Loucy (cell line): ENCODE measurements around the gene GIGYF1.

Experiments
- H2AFZ ChIP-seq: fragments of 200-600 bp; sonication (generic); 2 replicates; pipeline ENCODE4 v1.6.0; 2016; ENCODE audit warnings: antibody characterized with exemption, mild to moderate bottlenecking, low read length, moderate library complexity
- H3F3A ChIP-seq: fragments of 200-600 bp; 2 replicates; pipeline ENCODE4 v1.6.0; 2016; ENCODE audit warnings: antibody characterized with exemption, low read depth, mild to moderate bottlenecking
- H3K27me3 ChIP-seq: fragments of 200-600 bp; sonication (generic); 2 replicates; pipeline ENCODE4 v1.6.1; 2014; ENCODE audit warnings: low read length, mild to moderate bottlenecking; ENCODE audit not compliant: insufficient read depth, poor library complexity, severe bottlenecking
- H3K36me3 ChIP-seq: fragments of 200-600 bp; sonication (generic); 2 replicates; pipeline ENCODE4 v1.6.1; 2016; ENCODE audit warnings: low read length; ENCODE audit not compliant: insufficient read depth
- H3K4me1 ChIP-seq: fragments of 200-600 bp; sonication (generic); 2 replicates; pipeline ENCODE4 v1.5.1; 2014; ENCODE audit warnings: low read length, mild to moderate bottlenecking; ENCODE audit not compliant: insufficient read depth, poor library complexity, severe bottlenecking
- H3K4me2 ChIP-seq: fragments of 200-600 bp; sonication (generic); 2 replicates; pipeline ENCODE4 v1.6.0; 2014; ENCODE audit warnings: antibody characterized with exemption, low read length, low read depth, mild to moderate bottlenecking; ENCODE audit not compliant: poor library complexity, severe bottlenecking
- H3K4me3 ChIP-seq: fragments of 200-600 bp; sonication (generic); 2 replicates; pipeline ENCODE4 v1.5.1; 2014; ENCODE audit warnings: low read length, mild to moderate bottlenecking, mixed read lengths; ENCODE audit not compliant: poor library complexity, severe bottlenecking
- H3K79me2 ChIP-seq: fragments of 200-600 bp; sonication (generic); 2 replicates; pipeline ENCODE4 v1.6.1; 2014; ENCODE audit warnings: low read length; ENCODE audit not compliant: insufficient read depth
- H3K9ac ChIP-seq: fragments of 200-600 bp; sonication (generic); 2 replicates; pipeline ENCODE4 v1.6.0; 2014; ENCODE audit warnings: mild to moderate bottlenecking, low read depth, low read length, moderate library complexity; ENCODE audit not compliant: poor library complexity, severe bottlenecking
- H3K9me2 ChIP-seq: fragments of 200-600 bp; sonication (generic); replicated peaks from 2 replicates; pipeline ENCODE4 v1.6.1; 2016; ENCODE audit warnings: low read depth, low read length, mixed read lengths
- H3K9me3 ChIP-seq: fragments of 200-600 bp; sonication (generic); 2 replicates; pipeline ENCODE4 v1.6.1; 2014; ENCODE audit warnings: mild to moderate bottlenecking, antibody characterized with exemption, low read length, low read depth; ENCODE audit not compliant: insufficient read depth
- H4K20me1 ChIP-seq: fragments of 200-600 bp; sonication (generic); 2 replicates; pipeline ENCODE4 v1.6.0; 2014; ENCODE audit warnings: antibody characterized with exemption, low read length, mild to moderate bottlenecking; ENCODE audit not compliant: insufficient read depth, poor library complexity, severe bottlenecking
- CTCF ChIP-seq: fragments of 200-600 bp; sonication (generic); conservative IDR thresholded peaks from 2 replicates; pipeline ENCODE4 v1.5.1; 2014; ENCODE audit warnings: mild to moderate bottlenecking, antibody characterized with exemption, low read length
- EZH2phosphoT487 ChIP-seq: fragments of 200-600 bp; IDR thresholded peaks from 2 replicates; pipeline ENCODE4 v1.6.1; 2018; ENCODE audit warnings: antibody characterized with exemption, mild to moderate bottlenecking, moderate library complexity, borderline replicate concordance

Gene GIGYF1

GRCh38 chr7:100722480-100723212 lies 28.6 kb upstream of the GIGYF1 start:
- no peaks in the 10 kb centered on the region for H3F3A ChIP-seq
- no peaks in the 10 kb centered on the region for H3K27me3 ChIP-seq
- no peaks in the 10 kb centered on the region for H3K79me2 ChIP-seq
- H3K4me2 ChIP-seq = no peak overlapping the region
- no peaks in the 10 kb centered on the region for H3K36me3 ChIP-seq
- no peak overlapping the region for H2AFZ ChIP-seq
- H3K9me2 ChIP-seq = no peaks in the 10 kb centered on the region
- H3K4me1 ChIP-seq = no peaks in the 10 kb centered on the region
- H3K9ac ChIP-seq = no peak overlapping the region
- TF ChIP-seq EZH2phosphoT487 = no peak
- no peak for TF ChIP-seq CTCF
- H3K4me3 ChIP-seq = no peak overlapping the region
- no peaks in the 10 kb centered on the region for H4K20me1 ChIP-seq
- H3K9me3 ChIP-seq = no peaks in the 10 kb centered on the region

DNA sequence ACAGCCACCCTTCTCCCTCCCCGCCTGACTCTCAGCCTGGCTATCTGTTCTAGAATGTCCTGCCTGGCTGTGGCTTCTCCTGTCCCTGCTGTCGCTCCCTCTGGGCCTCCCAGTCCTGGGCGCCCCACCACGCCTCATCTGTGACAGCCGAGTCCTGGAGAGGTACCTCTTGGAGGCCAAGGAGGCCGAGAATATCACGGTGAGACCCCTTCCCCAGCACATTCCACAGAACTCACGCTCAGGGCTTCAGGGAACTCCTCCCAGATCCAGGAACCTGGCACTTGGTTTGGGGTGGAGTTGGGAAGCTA lies 27.4 kb upstream of the GIGYF1 start:
- no peak overlapping the region for H3K4me2 ChIP-seq
- H2AFZ ChIP-seq = no peak overlapping the region
- H4K20me1 ChIP-seq = no peaks in the 10 kb centered on the region
- no peaks in the 10 kb centered on the region for H3K27me3 ChIP-seq
- H3K4me1 ChIP-seq = no peaks in the 10 kb centered on the region
- no peaks in the 10 kb centered on the region for H3F3A ChIP-seq
- no peak overlapping the region for H3K9ac ChIP-seq
- H3K79me2 ChIP-seq = no peaks in the 10 kb centered on the region
- H3K36me3 ChIP-seq = no peaks in the 10 kb centered on the region
- TF ChIP-seq EZH2phosphoT487 = no peak
- TF ChIP-seq CTCF = no peak
- H3K9me3 ChIP-seq = no peaks in the 10 kb centered on the region
- no peaks in the 10 kb centered on the region for H3K9me2 ChIP-seq
- H3K4me3 ChIP-seq = no peak overlapping the region

- TF ChIP-seq EZH2phosphoT487 (no peak), CTCF (no peak)
- Histone ChIP-seq H4K20me1 (no peaks in the 10 kb centered on the region), H3F3A (no peaks in the 10 kb centered on the region), H3K9me2 (no peaks in the 10 kb centered on the region), H3K79me2 (no peaks in the 10 kb centered on the region), H3K27me3 (no peaks in the 10 kb centered on the region), H3K9me3 (no peaks in the 10 kb centered on the region), H3K36me3 (no peaks in the 10 kb centered on the region), H3K9ac (no peak overlapping the region), H3K4me2 (no peak overlapping the region), H2AFZ (no peak overlapping the region), H3K4me1 (no peaks in the 10 kb centered on the region), H3K4me3 (no peak overlapping the region)
These were observed 26.8 kb upstream of the GIGYF1 start for GRCh38 chr7:100720671-100721504.
